HG03066 (cell line): ENCODE data around the gene ELOVL5.
"Not testable (repeated sequence)": the region's sequence is repeated elsewhere in the genome, so short reads cannot be mapped to it uniquely, and the experiment has no call there.

ENCODE experiments used
- ATAC-seq: cut with Tn5 transposase; IDR thresholded peaks from one replicate; pipeline ENCODE4 v1.9.1; 2021; ENCODE audit warnings: low read depth; ENCODE audit not compliant: unreplicated experiment

The ELOVL5 gene

DNA sequence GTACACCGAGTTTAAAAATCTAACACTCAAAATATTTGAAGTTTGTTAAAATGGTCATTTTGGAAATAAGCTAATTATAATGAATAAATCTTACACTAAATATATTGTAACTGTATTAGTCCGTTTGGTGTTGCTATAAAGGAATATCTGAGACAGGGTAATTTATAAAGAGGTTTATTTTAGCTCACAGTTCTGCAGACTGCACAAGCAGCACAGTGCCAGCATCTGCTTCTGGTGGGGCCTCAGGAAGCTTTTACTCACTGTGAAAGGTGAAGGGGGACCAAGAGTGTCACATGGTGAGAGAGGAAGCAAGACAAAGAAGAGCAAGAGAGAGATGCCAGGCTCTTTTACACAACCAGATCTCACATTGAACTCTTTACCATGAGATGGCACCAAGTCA, 17.1 kb downstream of the ELOVL5 start:
- ATAC-seq: no peak

GRCh38 chr6:53330137-53330536, 18.6 kb downstream of the ELOVL5 start:
- ATAC-seq: no peak

DNA sequence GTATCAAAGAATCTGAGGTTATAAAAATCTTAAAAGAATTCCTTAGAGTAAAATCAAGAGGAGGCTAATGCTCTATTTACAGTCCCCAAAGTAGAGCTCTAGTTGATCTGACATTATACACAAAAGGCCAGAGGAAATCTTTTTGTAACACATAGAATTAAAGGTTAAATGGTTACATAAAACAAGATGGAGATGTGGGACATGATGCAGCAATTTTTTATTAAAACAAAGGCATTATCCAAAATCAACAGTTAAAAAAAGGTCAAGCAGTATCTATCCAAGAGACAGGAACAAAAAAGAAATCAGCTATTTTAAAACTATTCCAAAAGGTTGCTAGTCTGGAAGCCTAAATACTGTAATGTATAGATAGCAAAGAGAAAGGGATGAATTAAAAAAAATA, 20.4 kb downstream of the ELOVL5 start:
- no peak for ATAC-seq

DNA sequence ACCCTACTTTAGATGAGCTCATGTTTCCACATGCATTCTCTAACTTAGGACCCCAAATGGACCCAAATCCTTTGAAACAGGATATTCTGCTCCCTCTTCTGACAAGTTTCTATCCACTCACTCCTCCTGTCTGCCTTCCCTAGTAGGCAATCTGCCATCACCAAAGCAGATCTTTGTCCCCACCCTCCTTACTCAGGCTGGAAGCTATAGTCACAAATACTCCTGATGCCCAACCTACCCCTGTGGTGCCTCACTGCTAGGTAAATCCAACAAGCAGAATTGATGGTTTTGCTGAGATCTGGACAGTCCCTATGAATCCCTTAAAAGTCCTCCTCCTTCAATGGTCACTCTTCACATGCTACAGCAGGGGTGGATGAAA, 21.7 kb downstream of the ELOVL5 start:
- ATAC-seq: no peak

GRCh38 chr6:53326372-53327016, 22.3 kb downstream of the ELOVL5 start:
- no peak for ATAC-seq

DNA sequence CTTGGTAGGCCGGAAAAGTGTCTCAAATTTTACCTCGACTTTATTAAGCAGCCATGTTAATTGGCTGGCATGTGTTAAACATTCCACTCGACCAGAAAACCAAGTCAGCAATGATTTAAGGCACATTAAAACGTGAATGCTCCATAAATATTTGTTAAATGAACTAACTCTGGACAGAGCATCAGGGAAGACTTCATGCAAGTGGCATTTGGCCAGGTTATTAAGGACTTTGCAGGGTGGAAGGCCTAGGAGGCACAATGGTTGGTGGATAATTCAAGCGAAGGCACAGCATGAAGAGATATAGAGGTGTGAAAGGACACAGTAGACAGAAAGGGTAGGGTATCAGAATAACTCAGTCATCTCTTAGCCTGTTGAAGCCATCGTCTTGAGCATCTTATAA, 23.0 kb downstream of the ELOVL5 start:
- no peak for ATAC-seq

- no peak for ATAC-seq
These were observed 26.3 kb downstream of the ELOVL5 start for GRCh38 chr6:53322188-53323029.

DNA sequence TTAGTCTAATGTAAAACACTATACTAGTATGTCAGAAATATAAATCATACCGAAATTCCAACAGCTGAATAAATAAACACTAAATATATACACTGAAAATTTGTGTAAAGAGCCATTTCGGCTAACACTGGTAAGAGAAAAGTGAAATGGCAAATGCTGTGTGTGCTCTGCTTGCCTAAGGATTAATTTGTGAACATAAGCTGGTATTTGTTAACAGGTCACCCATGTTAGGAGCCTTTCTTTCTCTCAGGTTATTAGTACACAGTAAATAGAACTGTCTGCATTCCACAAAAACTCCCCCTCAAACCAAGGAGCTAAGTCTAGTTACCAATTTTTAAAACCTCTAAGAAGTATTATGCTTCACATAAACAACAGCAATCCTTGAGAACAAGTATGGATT, 27.0 kb downstream of the ELOVL5 start:
- ATAC-seq: no peak

DNA sequence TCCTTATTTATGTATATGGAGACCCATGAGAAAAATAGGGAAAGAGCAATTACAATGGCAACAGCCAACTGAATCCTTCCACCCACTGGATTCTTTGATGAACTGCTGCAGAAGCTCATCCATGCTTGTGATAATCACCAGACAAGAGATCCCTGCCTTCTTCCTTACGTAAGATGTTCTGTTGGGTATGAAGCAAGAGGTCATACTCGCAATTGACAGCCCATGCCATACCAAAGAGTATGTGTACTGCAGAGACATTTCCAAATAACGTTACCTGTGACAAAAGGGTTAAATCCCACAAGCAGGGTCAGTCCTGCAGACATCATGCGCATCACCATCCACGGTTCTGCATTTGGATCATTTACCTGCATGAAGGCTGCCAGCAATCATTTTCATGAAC, 27.8 kb downstream of the ELOVL5 start:
- no peak for ATAC-seq

DNA sequence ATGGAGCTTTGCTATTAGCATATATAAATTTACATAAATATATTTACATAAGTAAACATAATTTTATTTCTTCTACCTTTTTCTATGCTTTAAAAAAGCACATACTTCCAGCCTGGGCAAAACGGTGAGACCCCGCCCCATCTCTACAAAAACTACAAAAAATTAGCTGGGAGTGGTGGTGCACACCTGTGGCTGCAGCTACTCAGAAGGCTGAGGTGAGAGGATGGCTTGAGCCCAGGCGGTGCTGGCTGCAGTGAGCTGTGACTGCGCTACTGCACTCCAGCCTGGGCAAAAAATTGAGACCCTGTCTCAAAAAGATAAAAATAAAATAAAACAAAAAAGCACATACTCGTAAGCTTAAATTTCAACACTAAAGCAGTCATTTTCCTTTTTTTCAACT, 30.3 kb downstream of the ELOVL5 start:
- ATAC-seq: no peak

GRCh38 chr6:53317861-53318260, 30.9 kb downstream of the ELOVL5 start:
- ATAC-seq: no peak

GRCh38 chr6:53317299-53317698, 31.5 kb downstream of the ELOVL5 start:
- ATAC-seq: not testable (repeated sequence)

DNA sequence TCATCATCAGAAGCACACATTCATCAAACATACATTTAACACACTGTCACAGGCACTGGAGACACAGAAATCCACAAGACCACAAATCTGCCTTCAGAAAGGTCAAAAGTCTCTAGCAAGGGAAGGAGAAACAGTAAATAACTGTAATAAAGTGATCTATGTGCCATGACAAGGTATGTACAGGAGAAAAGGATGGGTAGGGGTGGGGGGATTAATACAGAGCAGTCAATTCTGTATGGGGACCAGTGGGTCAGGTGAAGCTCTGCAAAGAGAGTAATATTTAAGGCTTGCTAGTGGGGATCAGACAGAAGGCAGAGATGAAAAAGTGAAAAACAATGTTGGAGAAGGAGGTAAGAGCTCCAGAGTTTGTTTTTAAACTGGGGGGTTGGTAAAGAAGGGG, 32.6 kb downstream of the ELOVL5 start:
- no peak for ATAC-seq

- ATAC-seq: no peak
These were observed 33.5 kb downstream of the ELOVL5 start for GRCh38 chr6:53315086-53315724.

- ATAC-seq: no peak
These were observed 34.9 kb downstream of the ELOVL5 start for GRCh38 chr6:53313784-53314400.

DNA sequence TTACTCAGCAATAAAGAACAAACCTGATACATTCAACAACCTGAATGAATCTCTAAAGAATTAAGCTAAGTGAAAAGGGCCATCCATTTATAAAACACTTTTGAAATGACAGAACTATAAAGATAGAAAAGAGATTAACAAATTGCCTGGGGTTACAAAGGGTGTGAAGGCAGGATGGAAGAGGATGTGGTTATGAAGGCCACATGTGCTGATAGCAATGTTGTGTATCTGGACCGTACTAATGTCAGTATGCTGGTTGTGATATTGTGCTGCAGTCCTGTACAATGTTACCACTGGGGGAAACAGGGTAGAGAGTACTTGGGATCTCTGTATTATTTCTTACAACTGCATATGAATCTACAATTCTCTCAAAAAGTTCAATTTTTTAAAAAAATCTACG, 36.4 kb downstream of the ELOVL5 start:
- ATAC-seq: no peak

DNA sequence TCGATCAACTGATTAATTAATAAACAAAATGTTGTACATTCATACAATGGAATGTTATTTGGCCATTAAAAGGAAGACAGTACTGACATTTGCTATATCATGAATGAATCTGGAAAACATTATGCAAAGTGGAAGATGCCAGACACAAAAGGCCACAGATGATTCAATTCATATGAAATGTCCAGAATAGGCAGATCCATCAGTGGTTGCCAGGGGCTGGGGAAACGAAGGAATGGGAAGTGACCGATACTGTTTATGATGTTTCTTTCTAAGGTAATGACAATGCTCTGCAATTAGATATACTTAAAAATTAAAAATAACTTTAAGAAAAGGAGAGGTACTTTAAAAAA, 37.2 kb downstream of the ELOVL5 start:
- ATAC-seq: no peak

- ATAC-seq: no peak
These were observed 37.8 kb downstream of the ELOVL5 start for GRCh38 chr6:53310771-53311585.

- peak; percentile 11 for ATAC-seq
These were observed 38.8 kb downstream of the ELOVL5 start for GRCh38 chr6:53309901-53310300.

DNA sequence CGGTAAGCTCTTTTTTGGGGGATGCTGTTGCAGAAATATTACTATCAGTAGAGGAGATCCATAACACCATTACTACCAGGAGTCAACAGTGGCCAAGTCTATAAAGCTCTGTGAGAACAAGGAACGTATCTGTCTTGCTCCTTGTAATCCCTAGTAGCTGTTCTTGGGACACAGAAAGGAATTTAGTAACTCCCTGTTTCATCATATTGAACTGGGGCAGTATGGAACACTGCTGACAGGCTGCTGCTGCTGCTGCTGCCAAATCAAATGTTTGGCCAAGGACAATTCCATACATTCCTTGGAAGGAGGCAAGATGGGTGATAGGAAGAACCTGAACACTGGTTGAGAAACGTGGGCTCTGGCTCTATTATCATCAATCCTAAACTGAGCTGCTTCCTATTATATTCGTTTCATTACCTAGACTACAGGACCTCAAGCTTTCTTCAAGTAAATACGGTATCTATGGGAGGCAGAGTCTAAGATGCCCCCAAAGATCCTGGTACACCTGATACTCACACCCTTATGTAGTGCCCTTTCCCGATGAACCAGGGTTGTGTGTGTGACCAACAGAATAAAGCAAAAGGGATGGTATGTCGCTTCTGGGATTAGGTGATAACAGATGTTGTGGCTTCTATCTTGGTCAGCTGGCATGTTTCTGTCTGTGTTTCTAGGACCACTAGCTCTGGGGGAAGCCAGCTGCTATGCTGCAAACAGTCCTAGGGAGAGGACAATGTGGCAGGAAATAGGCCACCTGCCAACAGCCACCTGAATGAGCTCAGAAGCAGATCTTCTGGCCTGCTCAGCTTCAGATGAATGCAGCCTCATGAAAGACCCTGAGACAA, 39.5 kb downstream of the ELOVL5 start:
- peak; percentile 61 for ATAC-seq
